Uterus (tissue), 4 donors: ENCODE measurements around the gene GDF7. TPM values are rescaled to one million over a fixed set of nuclear protein-coding genes. Genes with fewer than 3 reads are reported as not detected.
"Not testable (repeated sequence)": the region's sequence is repeated elsewhere in the genome, so short reads cannot be mapped to it uniquely, and the experiment has no call there.

Source experiments
- DNase-seq, 2 donors: peaks; one replicate each; pipeline ENCODE4 v3.0.0-alpha.2; 2019 to 2020
- H3K27ac ChIP-seq, 2 donors: fragments of 200-600 bp; sonication (generic); 1 replicate in 1 of 2; 2 replicates in 1 of 2; pipeline ENCODE4 v1.5.1; 2016 to 2018
- H3K27me3 ChIP-seq, 2 donors: fragments of 200-600 bp; sonication (generic); one replicate each; pipeline ENCODE4 v1.5.1; 2018 to 2019; ENCODE audit warnings: control low read depth in 1 of 2
- H3K36me3 ChIP-seq, 2 donors: fragments of 200-600 bp; sonication (generic); one replicate each; pipeline ENCODE4 v1.5.1; 2019; ENCODE audit warnings: control low read depth in 1 of 2
- H3K4me1 ChIP-seq, 2 donors: fragments of 200-600 bp; sonication (generic); one replicate each; pipeline ENCODE4 v1.5.1; 2018 to 2019; ENCODE audit warnings: control low read depth in 1 of 2
- H3K4me3 ChIP-seq, 2 donors: fragments of 200-600 bp; sonication (generic); 1 replicate in 1 of 2; 2 replicates in 1 of 2; pipeline ENCODE4 v1.5.1; 2018 to 2019; ENCODE audit warnings: mild to moderate bottlenecking in 1 of 2
- H3K9me3 ChIP-seq, 2 donors: fragments of 200-600 bp; sonication (generic); one replicate each; pipeline ENCODE4 v1.5.1; 2019; ENCODE audit warnings: control low read depth in 1 of 2
- CTCF ChIP-seq, 4 experiments: fragments of 200-600 bp in 2 of 4; fragments of 450-650 bp in 2 of 4; sonication (generic) in 2 of 4; IDR thresholded peaks; one replicate each; pipeline ENCODE4 v1.5.1; 2016 to 2019; ENCODE audit warnings: antibody characterized with exemption in 4 of 4, mild to moderate bottlenecking in 2 of 4, moderate library complexity in 1 of 4
- POLR2A ChIP-seq, 2 donors: fragments of 450-650 bp; IDR thresholded peaks; one replicate each; pipeline ENCODE4 v1.6.1; 2016; ENCODE audit warnings: antibody characterized with exemption in 2 of 2, mild to moderate bottlenecking in 1 of 2, moderate library complexity in 1 of 2
- intact Hi-C: fragments of 100-400 bp; cut with DNase I; formaldehyde crosslinking; loops from one replicate; pipeline ENCODE4 v1.15.1; 2023; ENCODE audit warnings: low total_unique reads
- total RNA-seq, 4 donors: library from RNA; depleted of rRNA in 3 of 4; stranded (reverse); fragments of >200 nt in 3 of 4; gene quantifications; one replicate each; pipeline versions ENCODE4 v1.1.0 to v1.2.4, GENCODE V29; 2014 to 2023
- donor health status: DM: yes; HTN: yes; CAD: no.

GDF7 gene
- total RNA-seq, 4 donors from 2014 or later: 1.5 to 45.6 (median 5.4) TPM

GRCh38 chr2:20706217-20706616, 39.3 kb downstream of the GDF7 start:
- Histone ChIP-seq H3K27me3 (no peaks in the 10 kb centered on the region), H3K9me3 (no peaks in the 10 kb centered on the region), H3K4me3 (no peak overlapping the region), H3K36me3 (no peaks in the 10 kb centered on the region), H3K27ac (no peak overlapping the region), H3K4me1 (no peaks in the 10 kb centered on the region)
- no peak for DNase-seq
- intact Hi-C loops: no loop called here
- no peak for TF ChIP-seq POLR2A (IDR thresholded peaks at IDR 0.05)
- no peak for TF ChIP-seq CTCF (IDR thresholded peaks at IDR 0.05)

- no peak for TF ChIP-seq CTCF (IDR thresholded peaks at IDR 0.05)
- TF ChIP-seq POLR2A (IDR thresholded peaks at IDR 0.05): no peak
- intact Hi-C loops: no loop called here
- Histone ChIP-seq H3K27me3 (no peaks in the 10 kb centered on the region), H3K27ac (no peak overlapping the region), H3K9me3 (no peaks in the 10 kb centered on the region), H3K4me1 (no peaks in the 10 kb centered on the region), H3K36me3 (no peaks in the 10 kb centered on the region), H3K4me3 (no peak overlapping the region)
- DNase-seq: no peak
Observed at GRCh38 chr2:20706786-20707185, 39.8 kb downstream of the GDF7 start.

DNA sequence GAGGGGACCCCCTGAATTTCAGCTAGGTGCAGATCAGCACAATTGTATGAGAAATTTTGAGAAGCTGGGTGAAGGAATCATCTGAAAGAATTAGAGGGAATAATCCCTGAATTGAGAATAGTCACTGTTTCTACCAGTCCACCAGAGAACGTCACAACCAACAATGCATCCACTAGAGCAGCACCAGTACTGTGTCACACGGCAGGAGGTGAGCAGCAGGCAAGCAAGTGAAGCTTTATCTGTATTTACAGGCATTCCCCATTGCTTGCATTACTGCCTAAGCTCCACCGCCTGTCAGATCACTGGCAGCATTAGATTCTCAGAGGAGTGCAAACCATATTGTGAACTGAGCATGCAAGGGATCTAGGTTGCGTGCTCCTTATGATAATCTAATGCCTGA, 40.7 kb downstream of the GDF7 start:
- TF ChIP-seq POLR2A (IDR thresholded peaks at IDR 0.05): no peak
- Histone ChIP-seq H3K27me3 (no peaks in the 10 kb centered on the region), H3K27ac (no peak overlapping the region), H3K36me3 (no peaks in the 10 kb centered on the region), H3K4me1 (no peaks in the 10 kb centered on the region), H3K4me3 (no peak overlapping the region), H3K9me3 (no peaks in the 10 kb centered on the region)
- no peak for DNase-seq
- intact Hi-C loops: no loop called here

GRCh38 chr2:20711641-20712040, 44.7 kb downstream of the GDF7 start:
- H3K4me3 ChIP-seq, intact Hi-C loops, H3K27ac ChIP-seq, H3K4me1 ChIP-seq, H3K27me3 ChIP-seq, H3K9me3 ChIP-seq, H3K36me3 ChIP-seq, DNase-seq: not testable (repeated sequence)

DNA sequence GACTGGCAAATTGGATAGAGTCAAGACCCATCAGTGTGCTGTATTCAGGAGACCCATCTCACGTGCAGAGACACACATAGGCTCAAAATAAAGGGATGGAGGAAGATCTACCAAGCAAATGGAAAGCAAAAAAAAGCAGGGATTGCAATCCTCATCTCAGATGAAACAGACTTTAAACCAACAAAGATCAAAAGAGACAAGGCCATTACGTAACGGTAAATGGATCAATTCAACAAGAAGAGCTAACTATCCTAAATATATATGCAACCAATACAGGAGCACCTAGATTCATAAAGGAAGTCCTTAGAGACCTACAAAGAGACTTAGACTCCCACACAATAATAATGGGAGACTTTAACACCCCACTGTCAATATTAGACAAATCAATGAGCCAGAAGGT, 46.6 kb downstream of the GDF7 start:
- intact Hi-C loops, H3K36me3 ChIP-seq, H3K4me3 ChIP-seq, H3K27me3 ChIP-seq, H3K27ac ChIP-seq, H3K4me1 ChIP-seq, H3K9me3 ChIP-seq, DNase-seq: not testable (repeated sequence)

GRCh38 chr2:20714412-20714811, 47.5 kb downstream of the GDF7 start:
- H3K27me3 ChIP-seq, H3K36me3 ChIP-seq, DNase-seq, intact Hi-C loops, H3K4me1 ChIP-seq, H3K4me3 ChIP-seq, H3K9me3 ChIP-seq, H3K27ac ChIP-seq: not testable (repeated sequence)

- H3K36me3 ChIP-seq, H3K9me3 ChIP-seq, DNase-seq, H3K4me1 ChIP-seq, intact Hi-C loops, H3K4me3 ChIP-seq, H3K27me3 ChIP-seq, H3K27ac ChIP-seq: not testable (repeated sequence)
Observed at GRCh38 chr2:20716164-20716563, 49.2 kb downstream of the GDF7 start.

DNA sequence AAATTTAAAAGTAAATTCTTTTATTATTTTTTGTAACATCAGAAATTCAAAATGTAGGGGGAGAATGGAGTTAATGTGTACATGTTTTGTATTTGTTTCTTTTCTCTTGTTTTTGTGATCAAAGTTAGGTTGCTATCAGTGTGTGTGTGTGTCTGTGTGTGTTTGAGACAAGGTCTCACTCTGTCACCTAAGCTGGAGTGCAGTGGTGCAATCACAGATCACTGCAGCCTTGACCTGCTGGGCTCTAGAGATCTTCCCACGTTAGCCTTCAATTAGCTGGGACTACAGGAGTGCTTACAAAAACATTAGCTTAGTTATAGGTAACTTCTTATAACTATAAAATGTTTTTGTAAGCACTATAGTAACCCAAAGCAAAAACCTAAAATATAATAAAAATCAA, 50.7 kb downstream of the GDF7 start:
- no peak for TF ChIP-seq POLR2A (IDR thresholded peaks at IDR 0.05)

More for the DNA sequence above, 50.7 kb downstream of the GDF7 start:
- Histone ChIP-seq H3K4me3 (no peak overlapping the region), H3K4me1 (no peaks in the 10 kb centered on the region), H3K9me3 (no peaks in the 10 kb centered on the region), H3K27ac (no peak overlapping the region), H3K36me3 (no peaks in the 10 kb centered on the region), H3K27me3 (no peaks in the 10 kb centered on the region)
- intact Hi-C loops: no loop called here
- no peak for DNase-seq
